Nephron (organoid): Measurements from ENCODE around the gene FAM83B.

ENCODE experiments used
- H3K27ac Mint-ChIP-seq, 3 experiments: 2 replicates each; pipeline ENCODE4 v1.8.0; 2020; ENCODE audit warnings: mixed read lengths in 3 of 3, mild to moderate bottlenecking in 2 of 3, moderate library complexity in 1 of 3
- H3K27me3 Mint-ChIP-seq: 2 replicates; pipeline ENCODE4 v1.8.0; 2021; ENCODE audit warnings: low read depth, mild to moderate bottlenecking, moderate library complexity, mixed read lengths
- H3K36me3 Mint-ChIP-seq: 2 replicates; pipeline ENCODE4 v1.8.0; 2020; ENCODE audit warnings: low read depth, mixed read lengths
- H3K4me1 Mint-ChIP-seq: 2 replicates; pipeline ENCODE4 v1.8.0; 2020; ENCODE audit warnings: mixed read lengths
- H3K4me3 Mint-ChIP-seq, 3 experiments: 2 replicates each; pipeline ENCODE4 v1.8.0; 2020; ENCODE audit warnings: mild to moderate bottlenecking in 3 of 3, mixed read lengths in 3 of 3, moderate library complexity in 2 of 3
- H3K9me3 Mint-ChIP-seq: 2 replicates; pipeline ENCODE4 v1.8.0; 2020; ENCODE audit warnings: mixed read lengths
- TF ChIP-seq, protein P1 (sequence below), 3 experiments: fragments of 200-600 bp; sonication (generic); IDR thresholded peaks; one replicate each; pipeline ENCODE4 v1.5.0; 2021; ENCODE audit warnings: antibody characterized with exemption in 3 of 3; ENCODE audit not compliant: unreplicated experiment in 3 of 3

FAM83B gene

DNA sequence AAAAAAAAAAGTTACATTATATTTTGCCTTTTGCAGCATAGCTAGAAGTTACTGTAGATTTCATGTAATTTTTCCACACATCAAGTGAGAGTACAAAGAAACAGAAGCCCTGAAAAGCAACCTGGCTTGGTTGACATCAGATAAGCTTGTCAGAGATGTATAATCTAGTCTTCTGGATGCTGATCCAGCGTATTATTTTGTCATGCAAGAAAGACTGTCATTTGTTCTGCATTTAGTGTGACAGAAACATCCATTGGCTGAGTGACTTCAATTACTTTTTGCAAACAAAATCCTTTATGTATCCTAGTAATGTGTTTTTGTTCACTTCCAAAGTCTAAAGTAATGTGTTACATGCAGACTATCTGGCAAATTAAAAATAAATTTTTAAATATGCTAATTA is 75.3 kb downstream of the FAM83B start:
- H3K4me3 Mint-ChIP-seq: no peak overlapping the region
- no peaks in the 10 kb centered on the region for H3K4me1 Mint-ChIP-seq
- H3K27me3 Mint-ChIP-seq: no peaks in the 10 kb centered on the region
- no peak overlapping the region for H3K27ac Mint-ChIP-seq
- no peaks in the 10 kb centered on the region for H3K36me3 Mint-ChIP-seq
- H3K9me3 Mint-ChIP-seq: no peaks in the 10 kb centered on the region
- TF ChIP-seq, protein P1, sequence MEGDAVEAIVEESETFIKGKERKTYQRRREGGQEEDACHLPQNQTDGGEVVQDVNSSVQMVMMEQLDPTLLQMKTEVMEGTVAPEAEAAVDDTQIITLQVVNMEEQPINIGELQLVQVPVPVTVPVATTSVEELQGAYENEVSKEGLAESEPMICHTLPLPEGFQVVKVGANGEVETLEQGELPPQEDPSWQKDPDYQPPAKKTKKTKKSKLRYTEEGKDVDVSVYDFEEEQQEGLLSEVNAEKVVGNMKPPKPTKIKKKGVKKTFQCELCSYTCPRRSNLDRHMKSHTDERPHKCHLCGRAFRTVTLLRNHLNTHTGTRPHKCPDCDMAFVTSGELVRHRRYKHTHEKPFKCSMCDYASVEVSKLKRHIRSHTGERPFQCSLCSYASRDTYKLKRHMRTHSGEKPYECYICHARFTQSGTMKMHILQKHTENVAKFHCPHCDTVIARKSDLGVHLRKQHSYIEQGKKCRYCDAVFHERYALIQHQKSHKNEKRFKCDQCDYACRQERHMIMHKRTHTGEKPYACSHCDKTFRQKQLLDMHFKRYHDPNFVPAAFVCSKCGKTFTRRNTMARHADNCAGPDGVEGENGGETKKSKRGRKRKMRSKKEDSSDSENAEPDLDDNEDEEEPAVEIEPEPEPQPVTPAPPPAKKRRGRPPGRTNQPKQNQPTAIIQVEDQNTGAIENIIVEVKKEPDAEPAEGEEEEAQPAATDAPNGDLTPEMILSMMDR (IDR thresholded peaks at IDR 0.05; ENCODE audit: unreplicated experiment in 3 of 3): no peak

DNA sequence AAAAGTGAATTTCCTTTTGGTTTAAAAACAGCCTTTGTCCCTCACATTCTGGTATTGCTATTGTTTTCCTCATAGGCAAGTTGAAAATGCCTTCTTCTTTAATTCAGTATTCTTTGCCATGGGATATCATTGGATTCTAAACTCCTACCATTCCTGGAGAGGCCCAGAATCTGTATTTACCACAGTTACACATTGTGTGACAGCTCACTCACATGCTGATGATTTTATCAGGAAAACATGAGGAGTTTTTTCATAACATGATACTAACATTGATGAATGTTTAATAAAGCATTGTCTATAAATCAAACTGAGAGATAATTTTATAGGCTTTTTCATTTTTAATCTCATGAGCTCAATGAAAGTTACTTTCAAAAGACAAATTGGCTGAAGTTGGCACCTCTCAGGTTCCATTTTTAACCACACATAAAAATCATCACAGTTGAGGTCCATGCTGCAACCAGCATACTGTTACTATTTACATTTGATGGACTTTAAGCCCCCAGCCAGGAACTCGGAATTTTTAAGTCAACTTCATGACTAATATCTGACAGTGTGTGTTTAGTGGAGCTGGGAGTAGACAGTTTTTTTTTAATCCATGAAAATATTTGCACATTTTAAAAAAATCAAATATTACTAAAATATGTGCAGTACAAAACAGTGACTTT is 82.8 kb downstream of the FAM83B start:
- Mint-ChIP-seq H3K4me1 (no peaks in the 10 kb centered on the region), H3K27ac (no peak overlapping the region), H3K4me3 (no peak overlapping the region), H3K36me3 (peaks cover 9% of the 10 kb centered on the region), H3K27me3 (no peaks in the 10 kb centered on the region), H3K9me3 (peaks cover 10% of the 10 kb centered on the region)
- TF ChIP-seq, protein P1 (IDR thresholded peaks at IDR 0.05; ENCODE audit: unreplicated experiment in 3 of 3): no peak

DNA sequence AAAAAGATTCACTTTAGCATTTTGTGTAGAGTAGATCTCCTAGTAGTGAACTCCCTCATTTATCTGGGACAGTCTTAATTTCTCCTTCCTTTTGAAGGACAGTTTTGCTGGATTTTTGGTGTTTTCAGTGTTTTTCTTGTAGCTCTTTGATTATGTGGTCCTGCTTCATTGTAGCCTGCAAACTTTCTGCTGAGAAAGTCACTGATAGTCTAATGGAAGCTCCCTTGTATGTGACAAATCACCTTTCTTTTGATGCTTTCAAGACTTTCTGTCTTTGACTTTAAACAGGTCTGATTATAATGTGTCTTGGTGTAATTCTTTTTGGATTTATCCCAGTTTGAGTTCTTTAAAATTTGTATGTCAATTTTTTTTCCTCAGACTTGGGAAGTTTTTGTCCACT is 86.1 kb downstream of the FAM83B start:
- Mint-ChIP-seq H3K4me1 (no peaks in the 10 kb centered on the region), H3K4me3 (no peak overlapping the region), H3K27ac (no peak overlapping the region)

DNA sequence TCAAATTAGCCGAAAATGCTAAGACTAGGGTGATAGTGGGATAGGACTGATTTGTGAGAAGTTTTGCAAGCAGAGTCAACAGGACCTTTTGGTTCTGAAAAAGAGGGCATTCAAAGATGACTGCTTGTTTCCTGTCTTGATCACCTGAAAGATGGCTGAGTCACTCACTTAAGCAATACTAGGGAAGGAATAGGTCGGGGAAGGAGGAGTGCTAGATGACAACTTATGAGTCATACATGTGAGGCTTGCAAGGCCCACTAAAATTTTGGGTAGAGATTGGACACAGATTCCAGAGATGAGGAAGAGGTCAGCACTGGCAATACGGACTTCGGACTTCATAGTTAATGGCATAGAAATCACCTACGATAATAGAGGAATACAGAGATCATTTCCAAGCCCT is 89.2 kb downstream of the FAM83B start:
- Mint-ChIP-seq H3K9me3 (peaks cover 16% of the 10 kb centered on the region), H3K4me1 (no peaks in the 10 kb centered on the region), H3K36me3 (peaks cover 9% of the 10 kb centered on the region), H3K4me3 (no peak overlapping the region), H3K27me3 (no peaks in the 10 kb centered on the region), H3K27ac (no peak overlapping the region)
- TF ChIP-seq, protein P1 (IDR thresholded peaks at IDR 0.05; ENCODE audit: unreplicated experiment in 3 of 3): no peak

More for the DNA sequence above, 86.1 kb downstream of the FAM83B start:
- H3K9me3 Mint-ChIP-seq: peaks cover 10% of the 10 kb centered on the region
- TF ChIP-seq, protein P1 (IDR thresholded peaks at IDR 0.05; ENCODE audit: unreplicated experiment in 3 of 3): no peak
- no peaks in the 10 kb centered on the region for H3K27me3 Mint-ChIP-seq
- peaks cover 9% of the 10 kb centered on the region for H3K36me3 Mint-ChIP-seq

GRCh38 chr6:54937371-54937770 is 90.8 kb downstream of the FAM83B start:
- Mint-ChIP-seq H3K27me3 (no peaks in the 10 kb centered on the region), H3K27ac (no peak overlapping the region), H3K4me1 (no peaks in the 10 kb centered on the region), H3K4me3 (no peak overlapping the region), H3K36me3 (peaks cover 8% of the 10 kb centered on the region), H3K9me3 (peaks cover 16% of the 10 kb centered on the region)
- TF ChIP-seq, protein P1 (IDR thresholded peaks at IDR 0.05; ENCODE audit: unreplicated experiment in 3 of 3): no peak

DNA sequence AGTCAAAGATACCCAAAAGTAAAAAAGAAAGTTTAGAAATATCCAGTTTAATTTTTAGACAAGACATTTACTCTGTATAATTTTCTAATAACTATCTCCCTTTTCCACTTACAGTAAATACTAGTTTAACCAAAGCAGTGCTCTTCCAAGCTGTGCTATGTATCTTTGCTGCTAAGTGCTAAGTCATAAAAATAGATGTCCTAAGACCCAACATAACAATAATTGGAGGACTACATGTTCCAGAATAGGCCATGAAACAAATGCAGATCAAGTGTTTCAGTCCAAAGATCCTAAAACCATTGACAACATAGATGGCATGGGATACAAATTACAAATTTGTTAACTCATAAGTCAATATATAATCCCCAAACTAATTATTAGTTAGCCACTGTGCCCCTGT is 111.1 kb downstream of the FAM83B start:
- no peaks in the 10 kb centered on the region for H3K4me1 Mint-ChIP-seq
- no peak overlapping the region for H3K27ac Mint-ChIP-seq
- H3K36me3 Mint-ChIP-seq: no peaks in the 10 kb centered on the region
- TF ChIP-seq, protein P1 (IDR thresholded peaks at IDR 0.05; ENCODE audit: unreplicated experiment in 3 of 3): no peak
- H3K4me3 Mint-ChIP-seq: no peak overlapping the region
- no peaks in the 10 kb centered on the region for H3K27me3 Mint-ChIP-seq
- peaks cover 5% of the 10 kb centered on the region for H3K9me3 Mint-ChIP-seq
